ENCODE measurements around the gene NRSN1.

Gene NRSN1

DNA sequence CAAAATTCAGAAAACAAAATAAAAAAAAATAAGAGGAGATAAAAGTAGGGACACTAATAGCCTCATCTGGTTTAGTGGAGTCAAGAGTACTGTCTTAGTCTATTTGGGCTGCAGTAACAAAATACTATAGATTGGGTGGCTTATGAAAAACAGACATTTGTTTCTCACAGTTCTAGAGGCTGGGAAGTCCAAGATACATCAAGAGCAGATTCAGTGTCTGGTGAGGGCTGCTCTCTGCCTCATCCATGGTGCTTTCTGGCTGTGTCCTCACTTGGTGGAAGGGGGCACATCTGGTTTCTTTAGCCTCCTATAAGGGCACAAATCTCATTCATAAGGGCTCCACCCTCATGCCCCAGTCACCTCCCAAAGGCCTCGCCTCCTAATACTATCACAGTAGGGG lies 26.0 kb downstream of the NRSN1 start (continued):
- TF ChIP-seq ZNF707 (tag by site-specific recombination; IDR thresholded peaks at IDR 0.05) (no peak), ZNF211 (tag by site-specific recombination; IDR thresholded peaks at IDR 0.05; ENCODE audit: low read depth) (no peak)
- TF ChIP-seq, protein P1, sequence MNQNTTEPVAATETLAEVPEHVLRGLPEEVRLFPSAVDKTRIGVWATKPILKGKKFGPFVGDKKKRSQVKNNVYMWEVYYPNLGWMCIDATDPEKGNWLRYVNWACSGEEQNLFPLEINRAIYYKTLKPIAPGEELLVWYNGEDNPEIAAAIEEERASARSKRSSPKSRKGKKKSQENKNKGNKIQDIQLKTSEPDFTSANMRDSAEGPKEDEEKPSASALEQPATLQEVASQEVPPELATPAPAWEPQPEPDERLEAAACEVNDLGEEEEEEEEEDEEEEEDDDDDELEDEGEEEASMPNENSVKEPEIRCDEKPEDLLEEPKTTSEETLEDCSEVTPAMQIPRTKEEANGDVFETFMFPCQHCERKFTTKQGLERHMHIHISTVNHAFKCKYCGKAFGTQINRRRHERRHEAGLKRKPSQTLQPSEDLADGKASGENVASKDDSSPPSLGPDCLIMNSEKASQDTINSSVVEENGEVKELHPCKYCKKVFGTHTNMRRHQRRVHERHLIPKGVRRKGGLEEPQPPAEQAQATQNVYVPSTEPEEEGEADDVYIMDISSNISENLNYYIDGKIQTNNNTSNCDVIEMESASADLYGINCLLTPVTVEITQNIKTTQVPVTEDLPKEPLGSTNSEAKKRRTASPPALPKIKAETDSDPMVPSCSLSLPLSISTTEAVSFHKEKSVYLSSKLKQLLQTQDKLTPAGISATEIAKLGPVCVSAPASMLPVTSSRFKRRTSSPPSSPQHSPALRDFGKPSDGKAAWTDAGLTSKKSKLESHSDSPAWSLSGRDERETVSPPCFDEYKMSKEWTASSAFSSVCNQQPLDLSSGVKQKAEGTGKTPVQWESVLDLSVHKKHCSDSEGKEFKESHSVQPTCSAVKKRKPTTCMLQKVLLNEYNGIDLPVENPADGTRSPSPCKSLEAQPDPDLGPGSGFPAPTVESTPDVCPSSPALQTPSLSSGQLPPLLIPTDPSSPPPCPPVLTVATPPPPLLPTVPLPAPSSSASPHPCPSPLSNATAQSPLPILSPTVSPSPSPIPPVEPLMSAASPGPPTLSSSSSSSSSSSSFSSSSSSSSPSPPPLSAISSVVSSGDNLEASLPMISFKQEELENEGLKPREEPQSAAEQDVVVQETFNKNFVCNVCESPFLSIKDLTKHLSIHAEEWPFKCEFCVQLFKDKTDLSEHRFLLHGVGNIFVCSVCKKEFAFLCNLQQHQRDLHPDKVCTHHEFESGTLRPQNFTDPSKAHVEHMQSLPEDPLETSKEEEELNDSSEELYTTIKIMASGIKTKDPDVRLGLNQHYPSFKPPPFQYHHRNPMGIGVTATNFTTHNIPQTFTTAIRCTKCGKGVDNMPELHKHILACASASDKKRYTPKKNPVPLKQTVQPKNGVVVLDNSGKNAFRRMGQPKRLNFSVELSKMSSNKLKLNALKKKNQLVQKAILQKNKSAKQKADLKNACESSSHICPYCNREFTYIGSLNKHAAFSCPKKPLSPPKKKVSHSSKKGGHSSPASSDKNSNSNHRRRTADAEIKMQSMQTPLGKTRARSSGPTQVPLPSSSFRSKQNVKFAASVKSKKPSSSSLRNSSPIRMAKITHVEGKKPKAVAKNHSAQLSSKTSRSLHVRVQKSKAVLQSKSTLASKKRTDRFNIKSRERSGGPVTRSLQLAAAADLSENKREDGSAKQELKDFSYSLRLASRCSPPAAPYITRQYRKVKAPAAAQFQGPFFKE (tag by site-specific recombination; IDR thresholded peaks at IDR 0.05; ENCODE audit: borderline replicate concordance), result no peak

DNA sequence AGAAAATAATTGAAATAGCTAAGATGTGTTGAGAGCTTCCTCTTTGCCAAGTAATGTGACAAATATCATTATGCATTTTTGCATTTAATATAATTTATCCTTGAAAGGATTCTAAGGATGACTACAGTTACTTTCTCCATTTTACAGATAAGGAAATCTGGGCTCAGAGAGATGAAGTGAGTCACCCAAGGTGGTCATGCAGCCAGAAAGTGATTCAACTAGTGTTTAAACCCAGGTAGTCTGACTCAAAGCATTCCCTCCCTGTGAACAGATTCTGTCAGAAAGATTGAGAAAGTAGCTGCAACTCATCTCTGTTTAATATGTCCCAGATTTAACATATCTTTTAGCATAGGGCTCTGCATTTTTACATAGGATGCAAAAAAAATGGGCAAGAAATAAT lies 28.1 kb downstream of the NRSN1 start:
- POLR2A ChIA-PET, result no interaction called here
- no peak overlapping the region for H3K4me3 ChIP-seq (ENCODE audit: low read depth, low read length)
- no peak overlapping the region for H3K27ac ChIP-seq (ENCODE audit: extremely low read depth, low read depth, low read length)
- H3K9me3 ChIP-seq (ENCODE audit: control insufficient read depth, insufficient read depth, low read depth, low read length), result no peaks in the 10 kb centered on the region
- H3K4me1 ChIP-seq (ENCODE audit: control insufficient read depth, insufficient read depth, low read length), result no peaks in the 10 kb centered on the region
- TF ChIP-seq KLF9 (tag by site-specific recombination; IDR thresholded peaks at IDR 0.05; ENCODE audit: low read depth) (no peak), ZNF555 (tag by site-specific recombination; conservative IDR thresholded peaks at IDR 0.05) (no peak), ZNF626 (tag by site-specific recombination; IDR thresholded peaks at IDR 0.05) (no peak), ZNF248 (tag by site-specific recombination; IDR thresholded peaks at IDR 0.05) (no peak)
- H3K36me3 ChIP-seq (ENCODE audit: control insufficient read depth in 2 of 2, insufficient read depth in 1 of 2, low read length in 2 of 2), result no peaks in the 10 kb centered on the region
- CTCF ChIA-PET, result no interaction called here

DNA sequence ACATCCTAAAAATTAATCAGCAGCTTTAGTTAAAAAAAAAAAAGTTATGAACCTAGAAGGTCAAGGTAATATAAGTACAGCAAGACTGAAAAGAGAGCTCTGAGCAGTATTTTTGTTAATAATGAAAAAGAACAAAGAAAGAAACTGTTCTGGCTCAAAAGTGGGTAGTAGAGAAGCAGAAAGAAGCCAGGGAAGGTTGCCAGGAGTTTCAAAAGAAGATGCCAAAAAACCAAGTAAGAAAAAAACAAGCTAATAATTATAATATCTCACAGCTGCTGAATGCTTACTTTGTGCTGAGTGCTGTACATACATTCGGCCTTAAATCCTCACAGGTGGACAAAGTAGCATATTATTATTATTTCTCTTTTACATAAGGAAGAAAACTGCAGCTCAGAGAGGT lies 31.9 kb downstream of the NRSN1 start:
- TF ChIP-seq, protein P2, sequence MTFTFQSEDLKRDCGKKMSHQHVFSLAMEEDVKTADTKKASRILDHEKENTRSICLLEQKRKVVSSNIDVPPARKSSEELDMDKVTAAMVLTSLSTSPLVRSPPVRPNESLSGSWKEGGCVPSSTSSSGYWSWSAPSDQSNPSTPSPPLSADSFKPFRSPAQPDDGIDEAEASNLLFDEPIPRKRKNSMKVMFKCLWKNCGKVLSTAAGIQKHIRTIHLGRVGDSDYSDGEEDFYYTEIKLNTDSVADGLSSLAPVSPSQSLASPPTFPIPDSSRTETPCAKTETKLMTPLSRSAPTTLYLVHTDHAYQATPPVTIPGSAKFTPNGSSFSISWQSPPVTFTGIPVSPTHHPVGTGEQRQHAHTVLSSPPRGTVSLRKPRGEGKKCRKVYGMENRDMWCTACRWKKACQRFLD (tag by site-specific recombination; IDR thresholded peaks at IDR 0.05), result no peak
- TF ChIP-seq ZNF112 (tag by site-specific recombination; IDR thresholded peaks at IDR 0.05), result no peak
- TF ChIP-seq ZNF433 (tag by site-specific recombination; IDR thresholded peaks at IDR 0.05; ENCODE audit: low read depth), result no peak
- TF ChIP-seq, protein P3, sequence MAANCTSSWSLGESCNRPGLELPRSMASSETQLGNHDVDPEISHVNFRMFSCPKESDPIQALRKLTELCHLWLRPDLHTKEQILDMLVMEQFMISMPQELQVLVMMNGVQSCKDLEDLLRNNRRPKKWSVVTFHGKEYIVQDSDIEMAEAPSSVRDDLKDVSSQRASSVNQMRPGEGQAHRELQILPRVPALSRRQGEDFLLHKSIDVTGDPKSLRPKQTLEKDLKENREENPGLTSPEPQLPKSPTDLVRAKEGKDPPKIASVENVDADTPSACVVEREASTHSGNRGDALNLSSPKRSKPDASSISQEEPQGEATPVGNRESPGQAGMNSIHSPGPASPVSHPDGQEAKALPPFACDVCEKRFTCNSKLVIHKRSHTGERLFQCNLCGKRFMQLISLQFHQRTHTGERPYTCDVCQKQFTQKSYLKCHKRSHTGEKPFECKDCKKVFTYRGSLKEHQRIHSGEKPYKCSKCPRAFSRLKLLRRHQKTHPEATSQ (tag by site-specific recombination; IDR thresholded peaks at IDR 0.05), result no peak
- TF ChIP-seq GLIS1 (tag by site-specific recombination; IDR thresholded peaks at IDR 0.05), result no peak
- TF ChIP-seq, protein P4, sequence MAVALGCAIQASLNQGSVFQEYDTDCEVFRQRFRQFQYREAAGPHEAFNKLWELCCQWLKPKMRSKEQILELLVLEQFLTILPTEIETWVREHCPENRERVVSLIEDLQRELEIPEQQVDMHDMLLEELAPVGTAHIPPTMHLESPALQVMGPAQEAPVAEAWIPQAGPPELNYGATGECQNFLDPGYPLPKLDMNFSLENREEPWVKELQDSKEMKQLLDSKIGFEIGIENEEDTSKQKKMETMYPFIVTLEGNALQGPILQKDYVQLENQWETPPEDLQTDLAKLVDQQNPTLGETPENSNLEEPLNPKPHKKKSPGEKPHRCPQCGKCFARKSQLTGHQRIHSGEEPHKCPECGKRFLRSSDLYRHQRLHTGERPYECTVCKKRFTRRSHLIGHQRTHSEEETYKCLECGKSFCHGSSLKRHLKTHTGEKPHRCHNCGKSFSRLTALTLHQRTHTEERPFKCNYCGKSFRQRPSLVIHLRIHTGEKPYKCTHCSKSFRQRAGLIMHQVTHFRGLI (tag by site-specific recombination; IDR thresholded peaks at IDR 0.05), result no peak
- TF ChIP-seq, protein P5, sequence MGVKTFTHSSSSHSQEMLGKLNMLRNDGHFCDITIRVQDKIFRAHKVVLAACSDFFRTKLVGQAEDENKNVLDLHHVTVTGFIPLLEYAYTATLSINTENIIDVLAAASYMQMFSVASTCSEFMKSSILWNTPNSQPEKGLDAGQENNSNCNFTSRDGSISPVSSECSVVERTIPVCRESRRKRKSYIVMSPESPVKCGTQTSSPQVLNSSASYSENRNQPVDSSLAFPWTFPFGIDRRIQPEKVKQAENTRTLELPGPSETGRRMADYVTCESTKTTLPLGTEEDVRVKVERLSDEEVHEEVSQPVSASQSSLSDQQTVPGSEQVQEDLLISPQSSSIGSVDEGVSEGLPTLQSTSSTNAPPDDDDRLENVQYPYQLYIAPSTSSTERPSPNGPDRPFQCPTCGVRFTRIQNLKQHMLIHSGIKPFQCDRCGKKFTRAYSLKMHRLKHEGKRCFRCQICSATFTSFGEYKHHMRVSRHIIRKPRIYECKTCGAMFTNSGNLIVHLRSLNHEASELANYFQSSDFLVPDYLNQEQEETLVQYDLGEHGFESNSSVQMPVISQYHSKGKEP (tag by site-specific recombination; IDR thresholded peaks at IDR 0.05), result no peak
- TF ChIP-seq ZNF132 (tag by site-specific recombination; IDR thresholded peaks at IDR 0.05; ENCODE audit: borderline replicate concordance), result no peak
- TF ChIP-seq ZNF777 (tag by site-specific recombination; IDR thresholded peaks at IDR 0.05; ENCODE audit: borderline replicate concordance), result no peak
- no peak for TF ChIP-seq ZSCAN23 (tag by site-specific recombination; IDR thresholded peaks at IDR 0.05)
- TF ChIP-seq SP3 (tag by site-specific recombination; IDR thresholded peaks at IDR 0.05), result no peak
- Histone ChIP-seq H3K27ac (ENCODE audit: extremely low read depth, low read depth, low read length) (no peak overlapping the region), H3K9me3 (ENCODE audit: control insufficient read depth, insufficient read depth, low read depth, low read length) (no peaks in the 10 kb centered on the region), H3K4me1 (ENCODE audit: control insufficient read depth, insufficient read depth, low read length) (no peaks in the 10 kb centered on the region), H3K36me3 (ENCODE audit: control insufficient read depth in 2 of 2, insufficient read depth in 1 of 2, low read length in 2 of 2) (no peaks in the 10 kb centered on the region), H3K4me3 (ENCODE audit: low read depth, low read length) (no peak overlapping the region)
- POLR2A ChIA-PET, result no interaction called here
- CTCF ChIA-PET, result interaction anchor here (0.9 kb wide), 1 partner anchor 47 kb away, joined by 3 read pairs; no protein-coding TSS in a partner anchor

All from HEK293 (cell line).